K562 (cell line): ENCODE results near the gene GRHL3. TPM values are rescaled to one million over a fixed set of nuclear protein-coding genes. Genes with fewer than 3 reads are reported as not detected.

ENCODE experiments used
- FOXA3 ChIP-seq, 2 experiments: fragments of 450-650 bp in 1 of 2; sonication (generic) in 1 of 2; formaldehyde crosslinking; IDR thresholded peaks in 1 of 2; conservative IDR thresholded peaks in 1 of 2; 2 replicates each; pipeline versions ENCODE4 v1.4.0 to v1.8.0; 2020 to 2022; ENCODE audit warnings: mild to moderate bottlenecking in 2 of 2, missing genetic modification reagents in 1 of 2
- FOXO4 ChIP-seq: fragments of 450-650 bp; formaldehyde crosslinking; IDR thresholded peaks from 2 replicates; pipeline ENCODE4 v1.4.0; 2020; ENCODE audit warnings: mild to moderate bottlenecking, moderate library complexity
- GATAD2A ChIP-seq: fragments of 450-650 bp; IDR thresholded peaks from 2 replicates; pipeline ENCODE4 v1.6.1; 2017
- RBFOX2 ChIP-seq: fragments of 200-400 bp; formaldehyde crosslinking; IDR thresholded peaks from 2 replicates; pipeline ENCODE4 v1.6.1; 2017; ENCODE audit warnings: low read depth, mild to moderate bottlenecking, low read length, moderate library complexity
- ZBTB49 ChIP-seq: sonication (generic); formaldehyde crosslinking; IDR thresholded peaks from 2 replicates; pipeline ENCODE4 v1.8.0; 2022; ENCODE audit warnings: missing genetic modification reagents, mild to moderate bottlenecking, borderline replicate concordance
- ZNF174 ChIP-seq: fragments of 250-450 bp; sonication (Bioruptor Pico); IDR thresholded peaks from 2 replicates; pipeline ENCODE4 v1.4.0; 2020; ENCODE audit warnings: mild to moderate bottlenecking
- ZNF197 ChIP-seq: fragments of 200-800 bp; sonication (Bioruptor generic); IDR thresholded peaks from 2 replicates; pipeline ENCODE4 v1.6.1; 2016; ENCODE audit warnings: low read depth, missing genetic modification characterization, missing compliant biosample characterization
- polyA plus RNA-seq, 8 experiments: library from polyadenylated mRNA; depleted of rRNA in 4 of 8; stranded (reverse) in 5 of 8; unstranded in 3 of 8; fragments of >200 nt; fragmentation: Nextera tagmentation in 2 of 8; fragmentation: Illumina TruSeq in 1 of 8; extraction: Ambion mirVana in 2 of 8; extraction: Trizol in 1 of 8; gene quantifications; 2 replicates each; pipeline versions ENCODE4 v1.2.1 to v1.2.3, GENCODE V29; 2011 to 2014; ENCODE audit warnings: inconsistent platforms in 1 of 8, missing spikeins in 1 of 8
- total RNA-seq, 7 experiments: library from RNA; depleted of rRNA in 6 of 7; stranded (reverse); fragments of >200 nt in 6 of 7; fragmentation: Illumina TruSeq in 2 of 7; extraction: Trizol in 2 of 7; gene quantifications; 2 replicates each; pipeline versions ENCODE4 v1.2.1 to v1.2.3, GENCODE V29; 2011 to 2021; ENCODE audit warnings: low replicate concordance in 1 of 7
- TF ChIP-seq, protein P1 (sequence below), 2 experiments: fragments of 450-650 bp; IDR thresholded peaks; 2 replicates each; pipeline ENCODE4 v1.6.1; 2018; ENCODE audit warnings: mild to moderate bottlenecking in 2 of 2, low read depth in 1 of 2; ENCODE audit not compliant: partially characterized antibody in 2 of 2

GRHL3 gene
- total and polyA plus RNA-seq, 9 of the 15 experiments (the other 6 are each of a cell fraction or from before 2014, with no cell fraction given), result 0.01 to 0.04 TPM; not detected in 7

DNA sequence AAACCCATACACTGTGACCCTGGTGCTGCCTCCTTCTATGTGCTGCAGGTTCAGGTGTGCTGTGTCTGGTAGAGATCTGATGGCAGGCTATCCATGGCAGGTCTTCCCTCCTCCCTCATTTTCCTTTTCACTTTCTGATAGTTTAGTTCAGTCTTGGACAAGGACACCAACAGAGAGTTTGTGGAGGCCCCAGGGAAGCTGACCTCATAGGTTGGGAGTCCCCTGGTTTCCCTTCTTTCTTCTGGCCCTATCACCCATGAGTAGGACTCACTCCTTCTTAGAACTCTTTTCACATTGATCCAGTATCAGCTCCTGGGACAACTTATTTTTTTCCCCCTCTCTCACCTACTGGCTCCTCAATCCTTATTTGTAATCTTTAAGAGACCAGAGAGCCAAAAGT is 8.3 kb downstream of the GRHL3 start (continued):
- TF ChIP-seq, protein P1, sequence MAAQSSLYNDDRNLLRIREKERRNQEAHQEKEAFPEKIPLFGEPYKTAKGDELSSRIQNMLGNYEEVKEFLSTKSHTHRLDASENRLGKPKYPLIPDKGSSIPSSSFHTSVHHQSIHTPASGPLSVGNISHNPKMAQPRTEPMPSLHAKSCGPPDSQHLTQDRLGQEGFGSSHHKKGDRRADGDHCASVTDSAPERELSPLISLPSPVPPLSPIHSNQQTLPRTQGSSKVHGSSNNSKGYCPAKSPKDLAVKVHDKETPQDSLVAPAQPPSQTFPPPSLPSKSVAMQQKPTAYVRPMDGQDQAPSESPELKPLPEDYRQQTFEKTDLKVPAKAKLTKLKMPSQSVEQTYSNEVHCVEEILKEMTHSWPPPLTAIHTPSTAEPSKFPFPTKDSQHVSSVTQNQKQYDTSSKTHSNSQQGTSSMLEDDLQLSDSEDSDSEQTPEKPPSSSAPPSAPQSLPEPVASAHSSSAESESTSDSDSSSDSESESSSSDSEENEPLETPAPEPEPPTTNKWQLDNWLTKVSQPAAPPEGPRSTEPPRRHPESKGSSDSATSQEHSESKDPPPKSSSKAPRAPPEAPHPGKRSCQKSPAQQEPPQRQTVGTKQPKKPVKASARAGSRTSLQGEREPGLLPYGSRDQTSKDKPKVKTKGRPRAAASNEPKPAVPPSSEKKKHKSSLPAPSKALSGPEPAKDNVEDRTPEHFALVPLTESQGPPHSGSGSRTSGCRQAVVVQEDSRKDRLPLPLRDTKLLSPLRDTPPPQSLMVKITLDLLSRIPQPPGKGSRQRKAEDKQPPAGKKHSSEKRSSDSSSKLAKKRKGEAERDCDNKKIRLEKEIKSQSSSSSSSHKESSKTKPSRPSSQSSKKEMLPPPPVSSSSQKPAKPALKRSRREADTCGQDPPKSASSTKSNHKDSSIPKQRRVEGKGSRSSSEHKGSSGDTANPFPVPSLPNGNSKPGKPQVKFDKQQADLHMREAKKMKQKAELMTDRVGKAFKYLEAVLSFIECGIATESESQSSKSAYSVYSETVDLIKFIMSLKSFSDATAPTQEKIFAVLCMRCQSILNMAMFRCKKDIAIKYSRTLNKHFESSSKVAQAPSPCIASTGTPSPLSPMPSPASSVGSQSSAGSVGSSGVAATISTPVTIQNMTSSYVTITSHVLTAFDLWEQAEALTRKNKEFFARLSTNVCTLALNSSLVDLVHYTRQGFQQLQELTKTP (IDR thresholded peaks at IDR 0.05; ENCODE audit: low read depth in 1 of 2, partially characterized antibody in 2 of 2), result no peak
- TF ChIP-seq ZBTB49 (CRISPR knock-in tag) (no peak), GATAD2A (no peak), FOXA3 (CRISPR knock-in tag; conservative IDR thresholded peaks at IDR 0.05 in 1 of 2, IDR thresholded peaks at IDR 0.05 in 1 of 2) (no peak), ZNF197 (CRISPR knock-in tag) (no peak), ZNF174 (no peak), RBFOX2 (no peak), FOXO4 (no peak)
- TF ChIP-seq, all 486 proteins: peak for 0
